Measurements from ENCODE around the gene PSMB10. TPM values are rescaled to one million over a fixed set of nuclear protein-coding genes. Genes with fewer than 3 reads are reported as not detected.
A peak's percentile ranks its signal among the peaks of the same experiment; 100 is the strongest.

The PSMB10 gene
- total RNA-seq, 1 experiment from 2014 or later: 26.9 TPM

- no peak for TF ChIP-seq CTCF (IDR thresholded peaks at IDR 0.05; ENCODE audit: insufficient read depth in 1 of 2, low read depth in 1 of 2, low read length in 1 of 2, severe bottlenecking in 1 of 2, unreplicated experiment in 1 of 2)
- Histone ChIP-seq H3K27me3 (replicated peaks; ENCODE audit: control insufficient read depth, insufficient read depth, low read length) (no peaks in the 10 kb centered on the region), H3K36me3 (ENCODE audit: control insufficient read depth, insufficient read depth, low read length) (peaks cover 6% of the 10 kb centered on the region), H3K4me1 (no peaks in the 10 kb centered on the region), H3K9me3 (no peaks in the 10 kb centered on the region), H3K4me3 (ENCODE audit: low read depth, low read length) (no peak overlapping the region)
- no peak overlapping the region for H3K4me3 Mint-ChIP-seq (ENCODE audit: unreplicated experiment)
- H3K27me3 Mint-ChIP-seq (ENCODE audit: insufficient read depth, unreplicated experiment): no peaks in the 10 kb centered on the region
- DNase-seq: no peak
- intact Hi-C loops (cut with micrococcal nuclease; ENCODE audit: unreplicated experiment): no loop called here
- no TSS peak for BruUV-seq (replicated peaks)
- no peak overlapping the region for H3K27ac Mint-ChIP-seq (ENCODE audit: unreplicated experiment)
- peaks cover 7% of the 10 kb centered on the region for H3K4me1 Mint-ChIP-seq (ENCODE audit: low read depth, unreplicated experiment)
- ChIA-PET CTCF (interaction anchor here (0.6 to 0.8 kb wide), 5 partner anchors 20 to 245 kb away, joined by 3 to 5 read pairs (median 3); no protein-coding TSS in a partner anchor), POLR2A (no interaction called here)
- H3K36me3 Mint-ChIP-seq (ENCODE audit: insufficient read depth, unreplicated experiment): no peaks in the 10 kb centered on the region
- no peaks in the 10 kb centered on the region for H3K9me3 Mint-ChIP-seq (ENCODE audit: unreplicated experiment)
These were observed 21.7 kb downstream of the PSMB10 start for GRCh38 chr16:67914758-67915495.

GRCh38 chr16:67910158-67910557, 26.5 kb downstream of the PSMB10 start:
- Histone ChIP-seq H3K27me3 (replicated peaks; ENCODE audit: control insufficient read depth, insufficient read depth, low read length) (no peaks in the 10 kb centered on the region), H3K4me1 (no peaks in the 10 kb centered on the region), H3K9me3 (no peaks in the 10 kb centered on the region), H3K4me3 (ENCODE audit: low read depth, low read length) (no peak overlapping the region), H3K36me3 (ENCODE audit: control insufficient read depth, insufficient read depth, low read length) (peaks cover 4% of the 10 kb centered on the region)
- ChIA-PET POLR2A (no interaction called here), CTCF (interaction anchor here (0.5 kb wide), 1 partner anchor 687 kb away, joined by 3 read pairs; no protein-coding TSS in a partner anchor)
- intact Hi-C loops (cut with micrococcal nuclease; ENCODE audit: unreplicated experiment): no loop called here
- Mint-ChIP-seq H3K36me3 (ENCODE audit: insufficient read depth, unreplicated experiment) (peaks cover 16% of the 10 kb centered on the region), H3K9me3 (ENCODE audit: unreplicated experiment) (no peaks in the 10 kb centered on the region), H3K4me3 (ENCODE audit: unreplicated experiment) (no peak overlapping the region), H3K27me3 (ENCODE audit: insufficient read depth, unreplicated experiment) (no peaks in the 10 kb centered on the region), H3K27ac (ENCODE audit: unreplicated experiment) (no peak overlapping the region), H3K4me1 (ENCODE audit: low read depth, unreplicated experiment) (no peaks in the 10 kb centered on the region)
- no TSS peak for BruUV-seq (replicated peaks)
- no peak for DNase-seq
- TF ChIP-seq CTCF (IDR thresholded peaks at IDR 0.05; ENCODE audit: insufficient read depth in 1 of 2, low read depth in 1 of 2, low read length in 1 of 2, severe bottlenecking in 1 of 2, unreplicated experiment in 1 of 2): no peak

- TF ChIP-seq CTCF (IDR thresholded peaks at IDR 0.05; ENCODE audit: insufficient read depth in 1 of 2, low read depth in 1 of 2, low read length in 1 of 2, severe bottlenecking in 1 of 2, unreplicated experiment in 1 of 2): no peak
- H3K4me3 ChIP-seq (ENCODE audit: low read depth, low read length): no peak overlapping the region
- peaks cover 4% of the 10 kb centered on the region for H3K36me3 ChIP-seq (ENCODE audit: control insufficient read depth, insufficient read depth, low read length)
- no peaks in the 10 kb centered on the region for H3K27me3 ChIP-seq (replicated peaks; ENCODE audit: control insufficient read depth, insufficient read depth, low read length)
- TSS peak; percentile 23 for BruUV-seq (replicated peaks)
- Mint-ChIP-seq H3K36me3 (ENCODE audit: insufficient read depth, unreplicated experiment) (peaks cover 16% of the 10 kb centered on the region), H3K9me3 (ENCODE audit: unreplicated experiment) (no peaks in the 10 kb centered on the region), H3K27ac (ENCODE audit: unreplicated experiment) (no peak overlapping the region), H3K27me3 (ENCODE audit: insufficient read depth, unreplicated experiment) (no peaks in the 10 kb centered on the region), H3K4me3 (ENCODE audit: unreplicated experiment) (no peak overlapping the region), H3K4me1 (ENCODE audit: low read depth, unreplicated experiment) (no peaks in the 10 kb centered on the region)
- POLR2A ChIA-PET: no interaction called here
- intact Hi-C loops (cut with micrococcal nuclease; ENCODE audit: unreplicated experiment): no loop called here
- CTCF ChIA-PET: no interaction called here
- H3K4me1 ChIP-seq: no peaks in the 10 kb centered on the region
- H3K9me3 ChIP-seq: no peaks in the 10 kb centered on the region
- no peak for DNase-seq
These were observed 27.5 kb downstream of the PSMB10 start for GRCh38 chr16:67909056-67909742.

Data from Caco-2 (cell line).